Measurements from ENCODE around the gene TRIM63. TPM values are rescaled to one million over a fixed set of nuclear protein-coding genes. Genes with fewer than 3 reads are reported as not detected.
A peak's percentile ranks its signal among the peaks of the same experiment; 100 is the strongest.

Gene TRIM63
- total RNA-seq, 1 donor: 0.36 TPM

GRCh38 chr1:26029054-26029863, 38.2 kb downstream of the TRIM63 start:
- H3K27ac ChIP-seq (ENCODE audit: low read depth, low read length): no peak overlapping the region
- H3K79me2 ChIP-seq (ENCODE audit: insufficient read depth, low read length): peaks cover under 1% of the 10 kb centered on the region
- peaks cover 20% of the 10 kb centered on the region for H3K4me1 ChIP-seq (ENCODE audit: insufficient read depth, low read length)
- no peak overlapping the region for H3K4me3 ChIP-seq (ENCODE audit: insufficient read depth, low read length)
- H3K4me2 ChIP-seq (ENCODE audit: insufficient read depth, low read length): no peak overlapping the region
- no peaks in the 10 kb centered on the region for H4K20me1 ChIP-seq (ENCODE audit: insufficient read depth, low read length)
- no peaks in the 10 kb centered on the region for H3K27me3 ChIP-seq (ENCODE audit: insufficient read depth, low read length)
- peaks cover 5% of the 10 kb centered on the region for H3K36me3 ChIP-seq (ENCODE audit: insufficient read depth, low read length)
- DNase-seq (ENCODE audit: insufficient read length, low spot score, missing footprints): peak; percentile 80
- no peak overlapping the region for H2AFZ ChIP-seq (ENCODE audit: low read length)
- H3K9me3 ChIP-seq (ENCODE audit: low read depth, low read length): no peaks in the 10 kb centered on the region
- TF ChIP-seq, protein P1, sequence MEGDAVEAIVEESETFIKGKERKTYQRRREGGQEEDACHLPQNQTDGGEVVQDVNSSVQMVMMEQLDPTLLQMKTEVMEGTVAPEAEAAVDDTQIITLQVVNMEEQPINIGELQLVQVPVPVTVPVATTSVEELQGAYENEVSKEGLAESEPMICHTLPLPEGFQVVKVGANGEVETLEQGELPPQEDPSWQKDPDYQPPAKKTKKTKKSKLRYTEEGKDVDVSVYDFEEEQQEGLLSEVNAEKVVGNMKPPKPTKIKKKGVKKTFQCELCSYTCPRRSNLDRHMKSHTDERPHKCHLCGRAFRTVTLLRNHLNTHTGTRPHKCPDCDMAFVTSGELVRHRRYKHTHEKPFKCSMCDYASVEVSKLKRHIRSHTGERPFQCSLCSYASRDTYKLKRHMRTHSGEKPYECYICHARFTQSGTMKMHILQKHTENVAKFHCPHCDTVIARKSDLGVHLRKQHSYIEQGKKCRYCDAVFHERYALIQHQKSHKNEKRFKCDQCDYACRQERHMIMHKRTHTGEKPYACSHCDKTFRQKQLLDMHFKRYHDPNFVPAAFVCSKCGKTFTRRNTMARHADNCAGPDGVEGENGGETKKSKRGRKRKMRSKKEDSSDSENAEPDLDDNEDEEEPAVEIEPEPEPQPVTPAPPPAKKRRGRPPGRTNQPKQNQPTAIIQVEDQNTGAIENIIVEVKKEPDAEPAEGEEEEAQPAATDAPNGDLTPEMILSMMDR (IDR thresholded peaks at IDR 0.05; ENCODE audit: extremely low read depth, low read depth, low read length): no peak

DNA sequence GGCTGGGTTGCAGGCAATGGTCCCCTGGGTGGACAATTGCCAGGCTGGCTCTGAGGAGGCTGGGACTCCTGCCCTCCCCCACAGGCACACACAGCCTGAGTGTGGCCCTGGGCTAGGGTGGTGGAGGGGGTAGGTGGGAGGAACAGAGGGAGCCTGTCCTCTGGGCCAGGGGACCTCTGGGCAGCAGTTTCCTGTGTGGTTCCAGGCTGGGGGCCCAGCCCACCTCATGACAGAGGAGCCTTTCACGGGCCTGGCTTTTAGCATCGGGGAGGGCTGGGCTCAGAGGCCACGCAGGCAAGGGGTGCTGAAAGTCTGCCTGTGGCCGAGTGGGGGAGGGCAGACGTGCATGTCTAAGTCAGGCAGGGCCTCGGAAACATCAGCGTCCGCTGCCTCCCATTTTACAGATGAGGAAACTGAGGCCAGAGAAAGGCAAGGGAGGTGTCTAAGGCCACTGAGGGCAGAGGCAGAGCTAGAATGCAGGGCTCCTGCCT, 38.9 kb downstream of the TRIM63 start:
- Histone ChIP-seq H3K27ac (ENCODE audit: low read depth, low read length) (no peak overlapping the region), H2AFZ (ENCODE audit: low read length) (no peak overlapping the region), H3K79me2 (ENCODE audit: insufficient read depth, low read length) (peaks cover 3% of the 10 kb centered on the region), H3K36me3 (ENCODE audit: insufficient read depth, low read length) (peaks cover 5% of the 10 kb centered on the region), H3K27me3 (ENCODE audit: insufficient read depth, low read length) (no peaks in the 10 kb centered on the region), H4K20me1 (ENCODE audit: insufficient read depth, low read length) (no peaks in the 10 kb centered on the region), H3K4me2 (ENCODE audit: insufficient read depth, low read length) (no peak overlapping the region), H3K9me3 (ENCODE audit: low read depth, low read length) (no peaks in the 10 kb centered on the region), H3K4me3 (ENCODE audit: insufficient read depth, low read length) (no peak overlapping the region), H3K4me1 (ENCODE audit: insufficient read depth, low read length) (peaks cover 26% of the 10 kb centered on the region)
- DNase-seq (ENCODE audit: insufficient read length, low spot score, missing footprints): peak; percentile 30
- TF ChIP-seq, protein P1 (IDR thresholded peaks at IDR 0.05; ENCODE audit: extremely low read depth, low read depth, low read length): no peak

DNA sequence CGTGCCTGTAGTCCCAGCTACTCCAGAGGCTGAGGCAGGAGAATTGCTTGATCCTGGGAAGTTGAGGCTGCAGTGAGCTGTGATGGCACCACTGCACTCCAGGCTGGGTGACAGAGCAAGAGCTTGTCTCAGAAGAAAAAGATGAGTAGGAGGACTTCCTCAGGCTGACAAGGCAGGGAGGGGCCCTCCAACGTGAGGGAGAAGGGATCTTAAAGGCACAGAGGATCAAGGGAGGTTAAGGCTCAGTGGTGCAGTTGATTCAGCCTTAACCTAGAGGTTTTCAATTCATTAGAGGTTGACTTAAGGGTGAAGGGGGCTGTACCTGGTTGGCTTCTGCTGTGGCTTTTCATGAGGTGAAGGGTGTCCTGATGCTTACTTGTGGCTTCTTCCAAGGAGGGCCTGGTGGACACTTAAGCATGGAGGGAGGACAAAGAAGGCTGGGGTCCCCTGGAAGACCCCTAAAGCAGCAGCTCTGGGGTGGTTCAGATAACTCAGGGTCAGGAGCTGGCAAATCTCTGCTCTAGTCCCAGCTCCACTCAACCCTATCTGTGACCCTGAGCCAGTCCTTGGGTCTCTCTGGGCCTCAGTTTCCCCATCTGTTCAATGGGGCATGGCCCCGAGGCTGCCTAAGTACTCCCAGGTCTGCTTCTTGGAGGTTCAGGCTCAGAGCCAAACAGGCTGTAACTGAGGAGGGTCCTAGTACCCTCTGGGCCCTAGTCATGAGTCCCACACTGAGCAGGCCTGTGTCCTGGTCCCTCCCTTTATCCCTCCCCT, 39.5 kb downstream of the TRIM63 start:
- no peaks in the 10 kb centered on the region for H3K27me3 ChIP-seq (ENCODE audit: insufficient read depth, low read length)
- H3K36me3 ChIP-seq (ENCODE audit: insufficient read depth, low read length): peaks cover 5% of the 10 kb centered on the region
- H2AFZ ChIP-seq (ENCODE audit: low read length): no peak overlapping the region
- H3K4me1 ChIP-seq (ENCODE audit: insufficient read depth, low read length): peaks cover 33% of the 10 kb centered on the region
- no peak overlapping the region for H3K27ac ChIP-seq (ENCODE audit: low read depth, low read length)
- TF ChIP-seq, protein P1 (IDR thresholded peaks at IDR 0.05; ENCODE audit: extremely low read depth, low read depth, low read length): no peak
- DNase-seq (ENCODE audit: insufficient read length, low spot score, missing footprints): peak; percentile 81
- no peaks in the 10 kb centered on the region for H3K9me3 ChIP-seq (ENCODE audit: low read depth, low read length)
- H4K20me1 ChIP-seq (ENCODE audit: insufficient read depth, low read length): no peaks in the 10 kb centered on the region
- H3K4me3 ChIP-seq (ENCODE audit: insufficient read depth, low read length): no peak overlapping the region
- peak overlapping the region; percentile 19 for H3K4me2 ChIP-seq (ENCODE audit: insufficient read depth, low read length)
- peaks cover 8% of the 10 kb centered on the region for H3K79me2 ChIP-seq (ENCODE audit: insufficient read depth, low read length)

GRCh38 chr1:26025517-26025916, 41.9 kb downstream of the TRIM63 start:
- Histone ChIP-seq H3K27me3 (ENCODE audit: insufficient read depth, low read length) (no peaks in the 10 kb centered on the region), H3K79me2 (ENCODE audit: insufficient read depth, low read length) (peaks cover 17% of the 10 kb centered on the region), H3K27ac (ENCODE audit: low read depth, low read length) (no peak overlapping the region), H3K9me3 (ENCODE audit: low read depth, low read length) (no peaks in the 10 kb centered on the region), H3K4me2 (ENCODE audit: insufficient read depth, low read length) (peak overlapping the region; percentile 12), H3K36me3 (ENCODE audit: insufficient read depth, low read length) (peaks cover 5% of the 10 kb centered on the region), H3K4me1 (ENCODE audit: insufficient read depth, low read length) (peaks cover 45% of the 10 kb centered on the region), H3K4me3 (ENCODE audit: insufficient read depth, low read length) (no peak overlapping the region), H4K20me1 (ENCODE audit: insufficient read depth, low read length) (no peaks in the 10 kb centered on the region), H2AFZ (ENCODE audit: low read length) (no peak overlapping the region)
- peak; percentile 71 for DNase-seq (ENCODE audit: insufficient read length, low spot score, missing footprints)
- TF ChIP-seq, protein P1 (IDR thresholded peaks at IDR 0.05; ENCODE audit: extremely low read depth, low read depth, low read length): no peak
